Measurements from ENCODE around the gene NRDE2. TPM values are rescaled to one million over a fixed set of nuclear protein-coding genes. Genes with fewer than 3 reads are reported as not detected.

The NRDE2 gene
- total and polyA plus RNA-seq, 2 of the 4 experiments (the other 2 are of a cell fraction): 4.5 to 9.3 TPM

DNA sequence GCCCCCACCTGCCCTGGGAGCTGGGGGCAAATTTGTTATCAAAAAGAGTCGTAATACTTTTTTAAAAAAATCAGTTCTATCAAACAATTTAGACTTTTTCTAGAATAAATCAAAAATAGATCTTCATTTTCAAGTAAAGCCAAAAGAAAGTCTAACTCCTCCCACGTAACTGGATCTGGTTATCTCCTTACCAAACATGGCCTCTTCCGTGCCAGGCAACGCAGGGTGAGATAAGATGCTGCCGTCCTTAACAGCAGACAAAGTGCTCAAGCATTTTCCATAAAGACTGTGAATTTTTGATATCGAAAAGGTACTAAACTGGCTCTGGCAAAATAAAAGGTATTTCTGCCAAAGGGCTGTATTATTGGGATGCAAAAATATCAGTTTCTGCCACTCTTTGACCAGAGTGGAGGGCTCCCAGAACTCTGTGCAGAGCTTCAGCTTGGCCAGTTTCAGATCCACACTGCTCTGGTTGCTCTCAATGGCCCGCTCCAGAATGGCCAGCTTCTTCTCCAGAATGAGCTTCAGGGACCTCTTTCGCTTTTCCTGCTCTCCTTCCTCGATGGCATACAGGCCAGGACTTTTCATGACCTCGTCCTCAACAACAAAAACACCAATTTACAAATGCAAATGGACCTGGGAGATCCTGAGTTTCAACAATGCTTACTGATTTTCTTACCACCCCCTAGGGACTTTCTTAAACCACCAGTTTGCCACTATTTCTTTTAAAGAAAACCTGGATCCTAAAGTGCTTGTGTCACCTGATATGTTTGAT lies 29.0 kb downstream of the NRDE2 start:
- no peak for DNase-seq
- Histone ChIP-seq H2AK9ac (replicated peaks; ENCODE audit: low read depth, low read length, poor library complexity) (no peak overlapping the region), H3K27ac (ENCODE audit: insufficient read depth, low read length) (no peak overlapping the region), H4K5ac (ENCODE audit: low read depth, low read length) (no peak overlapping the region), H3K18ac (ENCODE audit: low read depth, low read length) (no peak overlapping the region), H3K4me1 (ENCODE audit: control insufficient read depth, insufficient read depth, low read length) (no peaks in the 10 kb centered on the region), H2AFZ (replicated peaks; ENCODE audit: low read length, poor library complexity) (no peak overlapping the region), H3K4me3 (ENCODE audit: insufficient read depth, low read depth, low read length) (no peak overlapping the region), H3K36me3 (ENCODE audit: control insufficient read depth, insufficient read depth, low read length) (peaks cover 6% of the 10 kb centered on the region), H3K23ac (ENCODE audit: low read depth, low read length) (no peak overlapping the region), H2BK120ac (ENCODE audit: low read depth, low read length) (no peak overlapping the region), H2AK5ac (ENCODE audit: low read depth, low read length) (no peak overlapping the region), H3K9me3 (ENCODE audit: control insufficient read depth, insufficient read depth, low read length) (no peaks in the 10 kb centered on the region), H3K14ac (replicated peaks; ENCODE audit: low read depth, low read length) (no peak overlapping the region), H3K4me2 (ENCODE audit: low read depth, low read length) (no peak overlapping the region), H3K9me1 (ENCODE audit: insufficient read depth, low read length) (no peaks in the 10 kb centered on the region), H4K91ac (ENCODE audit: insufficient read depth, low read depth, low read length) (no peak overlapping the region), H4K20me1 (ENCODE audit: insufficient read depth, low read length) (no peaks in the 10 kb centered on the region), H3K56ac (ENCODE audit: extremely low read depth, insufficient read depth, low read length) (no peak overlapping the region), H2BK15ac (ENCODE audit: low read depth, low read length) (no peak overlapping the region), H3K4ac (ENCODE audit: low read depth, low read length) (no peak overlapping the region), H4K8ac (ENCODE audit: low read depth in 2 of 2, low read length in 2 of 2) (no peak overlapping the region), H3K27me3 (ENCODE audit: control insufficient read depth, insufficient read depth, low read length) (no peaks in the 10 kb centered on the region), H2BK20ac (ENCODE audit: low read depth, low read length) (no peak overlapping the region), H2BK5ac (ENCODE audit: low read depth, low read length, poor library complexity, severe bottlenecking) (no peak overlapping the region), H3K9ac (ENCODE audit: low read depth, low read length) (no peak overlapping the region), H3K79me1 (ENCODE audit: low read depth in 1 of 2, low read length in 2 of 2) (no peaks in the 10 kb centered on the region; a peak in 2 of 4 replicates)
- TF ChIP-seq RAD21 (IDR thresholded peaks at IDR 0.05; ENCODE audit: low read length): no peak
- no peak for TF ChIP-seq MAZ (IDR thresholded peaks at IDR 0.05; ENCODE audit: borderline replicate concordance, low read depth, low read length)
- no peak for TF ChIP-seq SMC3 (IDR thresholded peaks at IDR 0.05; ENCODE audit: low read depth, low read length)
- no peak for TF ChIP-seq MAFK (IDR thresholded peaks at IDR 0.05; ENCODE audit: low read depth, low read length)
- TF ChIP-seq BHLHE40 (IDR thresholded peaks at IDR 0.05; ENCODE audit: low read depth, low read length): no peak
- no peak for TF ChIP-seq FOS (IDR thresholded peaks at IDR 0.05; ENCODE audit: low read depth, low read length)
- TF ChIP-seq, protein P1, sequence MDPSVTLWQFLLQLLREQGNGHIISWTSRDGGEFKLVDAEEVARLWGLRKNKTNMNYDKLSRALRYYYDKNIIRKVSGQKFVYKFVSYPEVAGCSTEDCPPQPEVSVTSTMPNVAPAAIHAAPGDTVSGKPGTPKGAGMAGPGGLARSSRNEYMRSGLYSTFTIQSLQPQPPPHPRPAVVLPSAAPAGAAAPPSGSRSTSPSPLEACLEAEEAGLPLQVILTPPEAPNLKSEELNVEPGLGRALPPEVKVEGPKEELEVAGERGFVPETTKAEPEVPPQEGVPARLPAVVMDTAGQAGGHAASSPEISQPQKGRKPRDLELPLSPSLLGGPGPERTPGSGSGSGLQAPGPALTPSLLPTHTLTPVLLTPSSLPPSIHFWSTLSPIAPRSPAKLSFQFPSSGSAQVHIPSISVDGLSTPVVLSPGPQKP (IDR thresholded peaks at IDR 0.05; ENCODE audit: borderline replicate concordance, low read depth, low read length): no peak
- no peak for TF ChIP-seq NFE2L2 (IDR thresholded peaks at IDR 0.05; ENCODE audit: low read depth, low read length)
- TF ChIP-seq CEBPB (IDR thresholded peaks at IDR 0.05; ENCODE audit: low read depth, low read length): no peak
- TF ChIP-seq MXI1 (IDR thresholded peaks at IDR 0.05; ENCODE audit: borderline replicate concordance, low read depth, low read length): no peak
- TF ChIP-seq, protein P2, sequence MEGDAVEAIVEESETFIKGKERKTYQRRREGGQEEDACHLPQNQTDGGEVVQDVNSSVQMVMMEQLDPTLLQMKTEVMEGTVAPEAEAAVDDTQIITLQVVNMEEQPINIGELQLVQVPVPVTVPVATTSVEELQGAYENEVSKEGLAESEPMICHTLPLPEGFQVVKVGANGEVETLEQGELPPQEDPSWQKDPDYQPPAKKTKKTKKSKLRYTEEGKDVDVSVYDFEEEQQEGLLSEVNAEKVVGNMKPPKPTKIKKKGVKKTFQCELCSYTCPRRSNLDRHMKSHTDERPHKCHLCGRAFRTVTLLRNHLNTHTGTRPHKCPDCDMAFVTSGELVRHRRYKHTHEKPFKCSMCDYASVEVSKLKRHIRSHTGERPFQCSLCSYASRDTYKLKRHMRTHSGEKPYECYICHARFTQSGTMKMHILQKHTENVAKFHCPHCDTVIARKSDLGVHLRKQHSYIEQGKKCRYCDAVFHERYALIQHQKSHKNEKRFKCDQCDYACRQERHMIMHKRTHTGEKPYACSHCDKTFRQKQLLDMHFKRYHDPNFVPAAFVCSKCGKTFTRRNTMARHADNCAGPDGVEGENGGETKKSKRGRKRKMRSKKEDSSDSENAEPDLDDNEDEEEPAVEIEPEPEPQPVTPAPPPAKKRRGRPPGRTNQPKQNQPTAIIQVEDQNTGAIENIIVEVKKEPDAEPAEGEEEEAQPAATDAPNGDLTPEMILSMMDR (conservative IDR thresholded peaks at IDR 0.05; ENCODE audit: low read depth, low read length): no peak
- no peak for TF ChIP-seq RFX5 (IDR thresholded peaks at IDR 0.05; ENCODE audit: low read depth, low read length)
- TF ChIP-seq POLR2A (IDR thresholded peaks at IDR 0.05; ENCODE audit: low read depth, low read length): no peak
- intact Hi-C loops (cut with micrococcal nuclease) (loop anchor here (5.0 to 10.0 kb wide), 4 partner anchors 80 to 872 kb away; partner anchors contain the start of gene TTC7B), in situ Hi-C loops (cut with MboI; ENCODE audit: low sequenced_read_pairs) (loop anchor here (5.0 kb wide), 1 partner anchor 395 kb away; no protein-coding TSS in a partner anchor), dilution Hi-C loops (cut with HindIII; ENCODE audit: low sequenced_read_pairs, unreplicated experiment) (no loop called here)
- CTCF ChIA-PET: interaction anchor here (0.8 to 1.8 kb wide), 5 partner anchors 96 to 395 kb away, joined by 3 to 10 read pairs (median 3); no protein-coding TSS in a partner anchor
- no peak for ATAC-seq (ENCODE audit: low read depth)
- POLR2A ChIA-PET (ENCODE audit: unreplicated experiment): no interaction called here
- no CpG with 5 or more reads among the region's 10 CpGs for WGBS, 2 experiments (ENCODE audit: extremely low coverage in 2 of 2, insufficient read length in 1 of 2)
- no TSS peak for BruUV-seq (replicated peaks)

Measured in IMR-90 (cell line).